Measurements from ENCODE around the gene HAGHL. TPM values are rescaled to one million over a fixed set of nuclear protein-coding genes. Genes with fewer than 3 reads are reported as not detected.

HAGHL gene
- polyA plus RNA-seq, 1 donor, result 3.0 TPM

GRCh38 chr16:759110-759910 is 32.4 kb downstream of the HAGHL start:
- DNase-seq, result no peak

DNA sequence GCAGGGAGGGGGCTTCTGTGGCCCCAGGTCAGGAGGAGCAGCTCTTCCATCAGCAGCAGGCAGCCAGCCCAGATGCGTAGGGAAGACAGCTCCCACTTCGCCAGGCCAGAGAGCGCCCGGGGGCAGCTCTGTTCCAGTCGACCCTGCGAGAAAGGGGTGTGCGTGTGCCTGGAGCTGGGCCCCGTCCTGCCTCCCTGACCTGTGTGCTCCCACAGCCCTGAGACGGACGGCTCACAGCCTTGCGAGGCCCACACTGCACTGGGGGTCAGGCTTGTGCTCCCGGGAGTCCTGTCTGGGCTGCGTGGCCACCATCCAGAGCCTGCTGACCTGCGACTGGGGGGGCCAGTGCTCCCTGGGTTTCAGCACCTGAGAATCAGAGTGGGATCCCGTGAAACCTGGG is 33.2 kb downstream of the HAGHL start:
- DNase-seq, result no peak

GRCh38 chr16:760545-761343 is 33.8 kb downstream of the HAGHL start, which contains the start of gene MSLN:
Gene MSLN, plus strand, starts transcription at chr16:760734. Its CDS starts 1,947 bp downstream, at chr16:762681.
- DNase-seq, result no peak

- no peak for DNase-seq
Observed at GRCh38 chr16:761625-762513, 35.0 kb downstream of the HAGHL start.

- DNase-seq, result no peak
Observed at GRCh38 chr16:762595-763268, 35.8 kb downstream of the HAGHL start.

DNA sequence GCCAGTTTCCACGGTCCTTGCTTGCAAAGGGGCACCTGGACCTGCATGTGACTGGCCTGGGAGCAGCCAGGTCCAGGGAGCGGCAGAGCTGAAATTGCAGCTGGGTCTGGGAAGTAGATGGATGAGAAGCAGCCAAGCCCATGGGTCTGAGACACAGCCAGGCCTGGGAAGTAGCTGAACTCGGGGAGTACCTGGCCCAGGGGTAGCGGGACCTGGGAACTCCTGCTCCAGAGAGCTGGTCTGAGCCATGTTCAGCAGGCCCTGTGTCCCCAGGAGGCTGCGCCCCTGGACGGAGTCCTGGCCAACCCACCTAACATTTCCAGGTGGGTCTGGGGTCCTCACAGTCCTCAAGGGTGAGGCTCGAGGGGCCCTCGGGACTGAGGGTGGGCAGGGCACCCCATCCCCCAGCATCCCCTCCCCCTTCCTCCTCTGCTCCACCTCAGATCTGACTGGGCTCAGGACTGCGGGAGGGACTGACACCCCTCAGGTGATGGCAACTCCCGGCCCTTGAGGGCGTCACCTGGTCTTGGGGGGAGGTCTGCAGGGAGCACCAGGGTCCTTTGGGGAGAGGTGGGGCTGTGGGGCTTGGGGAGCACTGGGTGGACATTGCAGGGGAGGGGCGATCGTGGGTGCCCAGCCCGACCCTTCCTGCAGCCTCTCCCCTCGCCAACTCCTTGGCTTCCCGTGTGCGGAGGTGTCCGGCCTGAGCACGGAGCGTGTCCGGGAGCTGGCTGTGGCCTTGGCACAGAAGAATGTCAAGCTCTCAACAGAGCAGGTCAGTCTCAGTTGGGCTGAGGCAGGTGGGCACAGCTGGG is 36.7 kb downstream of the HAGHL start:
- DNase-seq, result no peak

- no peak for DNase-seq
Observed at GRCh38 chr16:764184-764750, 37.4 kb downstream of the HAGHL start.

- no peak for DNase-seq
Observed at GRCh38 chr16:764848-765487, 38.1 kb downstream of the HAGHL start.

DNA sequence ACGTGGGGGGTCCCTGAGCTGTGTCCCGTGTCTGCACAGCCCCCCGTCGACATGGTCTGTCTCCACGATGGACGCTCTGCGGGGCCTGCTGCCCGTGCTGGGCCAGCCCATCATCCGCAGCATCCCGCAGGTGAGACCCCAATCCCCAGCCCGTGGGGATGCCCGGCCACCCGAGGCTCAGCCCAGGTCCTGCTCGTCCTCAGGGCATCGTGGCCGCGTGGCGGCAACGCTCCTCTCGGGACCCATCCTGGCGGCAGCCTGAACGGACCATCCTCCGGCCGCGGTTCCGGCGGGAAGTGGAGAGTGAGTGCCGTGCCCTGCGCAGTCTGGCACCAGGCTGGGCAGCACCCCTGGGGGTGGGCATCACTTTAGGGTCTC is 38.6 kb downstream of the HAGHL start:
- no peak for DNase-seq

- no peak for DNase-seq
Observed at GRCh38 chr16:766008-766819, 39.3 kb downstream of the HAGHL start.

DNA sequence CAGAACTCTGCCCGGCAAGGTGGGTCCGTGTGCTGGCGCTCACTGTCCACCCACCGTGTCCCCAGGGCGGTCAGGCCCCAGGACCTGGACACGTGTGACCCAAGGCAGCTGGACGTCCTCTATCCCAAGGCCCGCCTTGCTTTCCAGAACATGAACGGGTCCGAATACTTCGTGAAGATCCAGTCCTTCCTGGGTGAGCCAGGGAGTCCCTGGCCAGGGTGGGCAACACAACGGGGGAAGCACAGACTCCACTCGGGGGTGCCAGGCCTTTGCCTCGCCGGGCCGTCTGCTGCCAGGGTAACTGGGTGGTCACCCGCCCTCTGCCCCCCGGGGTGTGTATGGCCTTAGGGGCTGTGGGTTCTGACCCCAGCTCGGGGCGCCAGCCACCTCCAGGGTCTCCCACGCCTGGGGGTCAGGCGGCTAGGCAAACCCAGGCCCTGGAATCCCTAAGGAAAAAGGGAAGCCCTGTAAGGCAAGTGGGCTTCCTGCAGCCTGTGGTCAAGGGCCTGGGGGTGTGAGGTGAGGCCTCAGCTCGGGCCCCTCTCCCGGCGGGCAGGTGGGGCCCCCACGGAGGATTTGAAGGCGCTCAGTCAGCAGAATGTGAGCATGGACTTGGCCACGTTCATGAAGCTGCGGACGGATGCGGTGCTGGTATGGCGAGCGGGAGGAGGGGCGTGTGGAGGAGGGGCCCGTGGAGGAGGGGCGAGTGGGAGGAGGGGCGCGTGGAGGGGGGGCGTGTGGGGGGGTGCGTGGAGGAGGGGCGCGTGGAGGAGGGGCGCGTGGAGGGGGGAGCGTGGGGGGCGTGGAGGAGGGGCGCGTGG is 40.1 kb downstream of the HAGHL start:
- no peak for DNase-seq

GRCh38 chr16:767743-768235 is 40.9 kb downstream of the HAGHL start:
- no peak for DNase-seq

GRCh38 chr16:768428-768827 is 41.5 kb downstream of the HAGHL start:
- DNase-seq, result no peak

DNA sequence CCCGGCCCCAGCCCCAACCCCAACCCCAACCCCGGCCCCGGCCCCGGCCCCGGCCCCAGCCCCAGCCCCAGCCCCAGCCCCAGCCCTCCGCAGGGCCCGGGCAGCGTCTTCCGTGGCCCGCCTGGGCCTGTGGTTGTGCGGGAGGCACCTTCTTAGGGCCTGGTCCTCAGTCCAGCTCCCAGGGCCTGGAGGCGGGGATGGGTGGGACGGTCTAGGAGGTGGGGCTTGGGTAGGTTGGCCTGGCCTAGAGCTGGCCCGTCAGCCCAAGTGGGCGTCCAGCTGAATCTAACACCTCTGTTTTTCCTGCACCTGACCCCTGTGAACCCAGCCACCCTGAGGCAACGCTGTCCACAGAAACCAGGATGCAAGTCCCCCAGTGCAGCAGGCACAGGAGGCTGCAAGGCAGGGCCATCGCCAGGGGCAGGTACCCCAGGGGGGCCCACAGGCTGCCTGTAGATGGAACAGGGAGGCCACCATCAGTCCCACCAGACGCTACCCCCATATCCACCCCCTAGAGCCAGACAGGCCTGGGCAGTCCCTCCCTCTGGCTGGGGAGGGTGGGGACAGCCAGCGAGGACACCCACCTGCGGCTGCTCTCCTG is 42.4 kb downstream of the HAGHL start:
- DNase-seq, result no peak

DNA sequence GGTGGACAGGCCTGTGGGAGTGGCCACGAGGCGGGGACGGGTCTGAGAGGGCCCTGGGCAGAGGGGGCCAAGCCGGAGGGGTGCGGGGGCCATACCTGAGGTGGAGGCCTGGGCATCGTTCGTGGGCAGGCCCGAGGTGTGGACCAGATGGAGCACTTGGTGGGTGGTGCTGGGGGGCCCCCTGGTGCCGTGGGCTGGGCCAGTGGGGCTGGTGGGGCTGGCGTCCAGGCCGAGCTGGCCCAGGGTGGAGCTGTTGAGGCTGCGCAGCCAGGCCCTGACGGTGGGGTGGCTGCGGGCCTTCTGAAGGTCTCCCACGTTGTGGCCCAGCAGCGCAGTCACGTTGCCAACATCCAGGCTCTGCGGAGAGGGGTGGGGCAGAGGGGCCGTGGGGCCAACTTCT is 43.0 kb downstream of the HAGHL start:
- DNase-seq, result no peak

GRCh38 chr16:770411-770810 is 43.5 kb downstream of the HAGHL start:
- no peak for DNase-seq

DNA sequence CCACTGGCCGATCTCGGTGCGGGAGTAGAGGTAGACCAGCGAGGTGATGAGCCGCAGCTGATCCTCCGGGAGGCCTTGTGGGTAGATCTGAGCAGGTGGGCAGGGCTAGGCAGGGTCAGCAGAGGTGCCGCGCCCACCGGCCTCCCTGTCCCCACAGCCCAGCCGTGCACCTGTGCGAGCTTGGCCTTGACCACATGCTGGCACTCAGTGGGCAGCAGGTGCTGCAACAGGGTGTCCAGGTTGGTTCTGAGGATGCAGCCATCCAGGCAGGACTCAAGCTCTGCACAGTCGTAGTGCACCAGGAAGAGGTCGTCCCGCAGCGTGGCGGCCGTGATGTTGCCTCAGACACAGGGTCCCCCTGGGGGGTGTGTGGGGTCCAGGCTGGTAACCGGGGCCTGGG is 46.1 kb downstream of the HAGHL start:
- no peak for DNase-seq

Data from hindlimb muscle (tissue), 1 donor.